Measurements from ENCODE around the gene TAF6L. TPM values are rescaled to one million over a fixed set of nuclear protein-coding genes. Genes with fewer than 3 reads are reported as not detected.

TAF6L gene
- total RNA-seq, 1 donor from 2014 or later, result 23.8 TPM

Other genes with a start within 250 kb of the TAF6L start
- 359 and 362 TPM in 2 replicates for gene AHNAK, start 224.6 kb upstream of the TAF6L start, total RNA-seq
- gene EEF1G, start 197.5 kb upstream of the TAF6L start, total RNA-seq, result 1,061 and 1,072 TPM in 2 replicates
- 24.2 and 31.3 TPM in 2 replicates for gene TUT1, start 179.9 kb upstream of the TAF6L start, total RNA-seq
- gene MTA2, start 169.5 kb upstream of the TAF6L start, total RNA-seq, result 235 and 238 TPM in 2 replicates
- 141 and 150 TPM in 2 replicates for gene EML3, start 158.6 kb upstream of the TAF6L start, total RNA-seq
- 1.1 and 2.7 TPM in 2 replicates for gene ROM1, start 158.1 kb upstream of the TAF6L start, total RNA-seq
- 70.6 and 77.1 TPM in 2 replicates for gene B3GAT3, start 149.4 kb upstream of the TAF6L start, total RNA-seq
- 285 and 289 TPM in 2 replicates for gene GANAB, start 124.8 kb upstream of the TAF6L start, total RNA-seq
- gene INTS5, start 118.1 kb upstream of the TAF6L start, total RNA-seq, result 31.4 and 32.3 TPM in 2 replicates
- gene C11orf98, start 106.2 kb upstream of the TAF6L start, total RNA-seq, result 110 and 112 TPM in 2 replicates
- gene CSKMT, start 106.1 kb upstream of the TAF6L start, total RNA-seq, result 26.4 and 26.7 TPM in 2 replicates
- 7.8 and 8.0 TPM in 2 replicates for gene UQCC3, start 99.7 kb upstream of the TAF6L start, total RNA-seq
- 18.3 and 20.9 TPM in 2 replicates for gene LBHD1, start 99.1 kb upstream of the TAF6L start, total RNA-seq
- 126 and 127 TPM in 2 replicates for gene UBXN1, start 92.3 kb upstream of the TAF6L start, total RNA-seq
- 0.17 and 0.20 TPM in 2 replicates for gene LRRN4CL, start 81.9 kb upstream of the TAF6L start, total RNA-seq
- 34.4 and 35.0 TPM in 2 replicates for gene BSCL2, start 64.0 kb upstream of the TAF6L start, total RNA-seq
- gene GNG3, start 63.7 kb upstream of the TAF6L start, total RNA-seq, result not detected in 2 replicates
- 63.6 and 64.3 TPM in 2 replicates for gene HNRNPUL2, start 43.9 kb upstream of the TAF6L start, total RNA-seq
- 49.8 and 51.5 TPM in 2 replicates for gene TTC9C, start 42.9 kb upstream of the TAF6L start, total RNA-seq
- gene ZBTB3, start 17.2 kb upstream of the TAF6L start, total RNA-seq, result 13.8 and 14.0 TPM in 2 replicates
- 108 and 112 TPM in 2 replicates for gene POLR2G, start 9.8 kb upstream of the TAF6L start, total RNA-seq
- gene TMEM179B, start 16.0 kb downstream of the TAF6L start, total RNA-seq, result 48.8 and 53.1 TPM in 2 replicates
- gene TMEM223, start 20.6 kb downstream of the TAF6L start, total RNA-seq, result 17.6 and 18.4 TPM in 2 replicates
- 97.3 and 97.4 TPM in 2 replicates for gene NXF1, start 34.0 kb downstream of the TAF6L start, total RNA-seq
- gene STX5, start 60.7 kb downstream of the TAF6L start, total RNA-seq, result 45.9 and 50.5 TPM in 2 replicates
- gene TEX54, start 61.4 kb downstream of the TAF6L start, total RNA-seq, result not detected in 2 replicates
- gene WDR74, start 68.2 kb downstream of the TAF6L start, total RNA-seq, result 81.3 and 82.3 TPM in 2 replicates
- gene SLC3A2, start 109.5 kb downstream of the TAF6L start, total RNA-seq, result 202 and 204 TPM in 2 replicates
- gene CHRM1, start 150.0 kb downstream of the TAF6L start, total RNA-seq, result not detected in 2 replicates
- gene SLC22A6, start 213.6 kb downstream of the TAF6L start, total RNA-seq, result not detected in 2 replicates
- gene SLC22A8, start 244.4 kb downstream of the TAF6L start, total RNA-seq, result not detected in 2 replicates